Measurements from ENCODE around the gene RPTOR.

DNA sequence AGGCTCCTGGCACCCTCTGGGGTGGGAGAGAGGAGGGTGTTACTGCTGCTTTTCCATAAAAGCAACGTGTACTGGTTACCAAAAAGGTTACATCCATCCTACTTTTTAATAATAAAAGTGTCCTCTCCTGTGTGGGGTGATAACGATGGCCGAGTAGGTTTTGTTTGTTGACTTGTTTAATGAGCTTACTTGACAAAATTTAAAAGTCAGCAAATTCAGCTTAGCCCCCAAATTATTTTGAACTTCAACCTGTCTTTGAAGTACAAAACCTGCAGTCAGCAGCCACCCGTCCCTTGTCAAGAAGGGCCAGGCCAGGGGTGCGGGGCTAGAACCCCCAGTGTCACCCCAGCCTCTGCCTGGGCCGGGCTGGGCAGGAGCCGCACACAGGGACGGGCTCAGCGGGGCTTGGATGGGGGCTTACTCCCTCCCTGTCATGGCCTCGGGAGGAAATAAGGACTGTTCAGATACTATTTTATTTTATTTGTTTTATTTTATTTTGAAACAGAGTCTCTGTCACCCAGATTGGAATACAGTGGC lies 343.1 kb downstream of the RPTOR start:
- TF ChIP-seq, protein P1, sequence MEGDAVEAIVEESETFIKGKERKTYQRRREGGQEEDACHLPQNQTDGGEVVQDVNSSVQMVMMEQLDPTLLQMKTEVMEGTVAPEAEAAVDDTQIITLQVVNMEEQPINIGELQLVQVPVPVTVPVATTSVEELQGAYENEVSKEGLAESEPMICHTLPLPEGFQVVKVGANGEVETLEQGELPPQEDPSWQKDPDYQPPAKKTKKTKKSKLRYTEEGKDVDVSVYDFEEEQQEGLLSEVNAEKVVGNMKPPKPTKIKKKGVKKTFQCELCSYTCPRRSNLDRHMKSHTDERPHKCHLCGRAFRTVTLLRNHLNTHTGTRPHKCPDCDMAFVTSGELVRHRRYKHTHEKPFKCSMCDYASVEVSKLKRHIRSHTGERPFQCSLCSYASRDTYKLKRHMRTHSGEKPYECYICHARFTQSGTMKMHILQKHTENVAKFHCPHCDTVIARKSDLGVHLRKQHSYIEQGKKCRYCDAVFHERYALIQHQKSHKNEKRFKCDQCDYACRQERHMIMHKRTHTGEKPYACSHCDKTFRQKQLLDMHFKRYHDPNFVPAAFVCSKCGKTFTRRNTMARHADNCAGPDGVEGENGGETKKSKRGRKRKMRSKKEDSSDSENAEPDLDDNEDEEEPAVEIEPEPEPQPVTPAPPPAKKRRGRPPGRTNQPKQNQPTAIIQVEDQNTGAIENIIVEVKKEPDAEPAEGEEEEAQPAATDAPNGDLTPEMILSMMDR (IDR thresholded peaks at IDR 0.05; ENCODE audit: borderline replicate concordance, extremely low read depth, low read length, poor library complexity, severe bottlenecking): no peak
- no peak for TF ChIP-seq EZH2 (IDR thresholded peaks at IDR 0.05; ENCODE audit: borderline replicate concordance, low read depth, low read length, severe bottlenecking)
